Stimulated activated CD8-positive, alpha-beta memory T cell treated with anti-CD3 and anti-CD28 coated beads, Interleukin-4, amount 100 ng/mL, for 4 hours (primary cell): ENCODE data around the gene AMN.

Experiments used
- DNase-seq, 2 donors: peaks; one replicate each; pipeline ENCODE4 v3.0.0-alpha.2; 2020; ENCODE audit warnings: low read depth in 2 of 2, low spot score in 1 of 2

The AMN gene

GRCh38 chr14:102943454-102943853 is 21.0 kb downstream of the AMN start:
- no peak for DNase-seq

- DNase-seq = no peak
Measured at GRCh38 chr14:102943979-102944378, 21.5 kb downstream of the AMN start.

GRCh38 chr14:102944448-102945330 is 22.2 kb downstream of the AMN start:
- no peak for DNase-seq

- DNase-seq = no peak
Measured at GRCh38 chr14:102945346-102946130, 23.1 kb downstream of the AMN start.

- DNase-seq = no peak
Measured at GRCh38 chr14:102947321-102948103, 25.0 kb downstream of the AMN start.

GRCh38 chr14:102948698-102949061 is 26.2 kb downstream of the AMN start:
- DNase-seq = no peak

GRCh38 chr14:102949062-102949800 is 26.8 kb downstream of the AMN start:
- no peak for DNase-seq

GRCh38 chr14:102949801-102950451 is 27.5 kb downstream of the AMN start:
- DNase-seq = no peak

- DNase-seq = no peak
Measured at GRCh38 chr14:102951034-102951433, 28.6 kb downstream of the AMN start.

GRCh38 chr14:102951799-102952198 is 29.3 kb downstream of the AMN start:
- no peak for DNase-seq

- DNase-seq = no peak
Measured at GRCh38 chr14:102952276-102952675, 29.8 kb downstream of the AMN start.

GRCh38 chr14:102953100-102953499 is 30.6 kb downstream of the AMN start:
- DNase-seq = no peak

- DNase-seq = no peak
Measured at GRCh38 chr14:102954081-102954789, 31.8 kb downstream of the AMN start.

GRCh38 chr14:102955636-102956408 is 33.4 kb downstream of the AMN start:
- DNase-seq = no peak

- DNase-seq = no peak
Measured at GRCh38 chr14:102957222-102957621, 34.8 kb downstream of the AMN start.

- DNase-seq = no peak
Measured at GRCh38 chr14:102958461-102958860, 36.0 kb downstream of the AMN start.

- DNase-seq = no peak
Measured at GRCh38 chr14:102962111-102962627, 39.7 kb downstream of the AMN start.

- DNase-seq = no peak
Measured at GRCh38 chr14:102964152-102964730, 41.8 kb downstream of the AMN start.
